ENCODE measurements around the gene RARS1. TPM values are rescaled to one million over a fixed set of nuclear protein-coding genes. Genes with fewer than 3 reads are reported as not detected.
A peak's percentile ranks its signal among the peaks of the same experiment; 100 is the strongest.
"Not testable (repeated sequence)": the region's sequence is repeated elsewhere in the genome, so short reads cannot be mapped to it uniquely, and the experiment has no call there.

The RARS1 gene
- total RNA-seq, 2 experiments from 2014 or later = 69.9 to 71.4 TPM

DNA sequence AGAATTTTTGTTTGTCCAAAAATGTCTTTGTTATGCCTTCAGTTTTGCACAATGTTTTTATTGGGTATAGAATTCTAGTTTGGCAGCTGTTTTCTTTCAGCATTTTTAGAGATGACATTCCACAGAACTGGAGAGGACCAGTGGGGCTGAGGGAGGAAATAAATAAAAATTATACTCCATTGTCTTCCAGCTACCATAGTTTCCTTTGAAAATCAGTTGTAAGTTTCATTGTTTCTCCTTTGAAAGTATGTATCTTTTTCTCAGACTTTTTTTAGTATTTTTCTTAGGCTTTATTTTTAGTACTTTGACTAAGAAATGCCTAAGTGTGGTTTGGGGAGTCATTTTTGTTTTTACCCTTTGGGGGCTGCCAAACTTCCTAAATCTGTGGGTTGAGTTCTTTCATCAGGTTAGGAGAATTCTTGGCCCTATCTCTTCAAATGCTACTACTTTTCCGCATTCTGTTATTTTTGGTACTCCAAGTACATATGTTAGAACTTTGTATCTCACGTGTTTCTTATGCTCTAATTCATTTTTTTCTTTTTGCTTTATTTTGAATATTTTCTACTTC, 27.7 kb downstream of the RARS1 start:
- no peak for ATAC-seq (ENCODE audit: low read depth)
- Mint-ChIP-seq H3K36me3 (peaks cover 68% of the 10 kb centered on the region), H3K4me3 (no peak overlapping the region), H3K9me3 (peaks cover 2% of the 10 kb centered on the region), H3K27ac (no peak overlapping the region), H3K27me3 (no peaks in the 10 kb centered on the region), H3K4me1 (no peaks in the 10 kb centered on the region)
- POLR2A ChIA-PET = no interaction called here
- DNase-seq = no peak

DNA sequence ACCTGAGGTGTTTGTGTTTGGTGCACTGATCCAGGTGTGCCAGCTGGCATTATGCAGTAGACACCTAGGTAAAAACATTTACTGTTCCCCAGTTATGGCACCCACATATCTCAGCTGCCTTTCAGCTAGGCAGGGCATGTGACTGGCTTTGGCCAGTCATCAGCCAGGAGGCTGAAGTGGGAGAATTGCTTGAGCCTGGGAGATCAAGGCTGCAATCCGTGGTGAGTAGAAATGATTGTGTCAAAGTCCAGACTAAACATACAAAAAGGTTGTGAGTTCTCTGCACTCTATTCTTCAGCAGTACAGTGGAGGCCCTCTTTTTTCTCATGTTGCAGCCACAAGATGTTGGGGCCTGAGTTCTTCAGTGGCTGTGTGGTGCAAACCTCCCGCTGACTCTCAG, 39.6 kb downstream of the RARS1 start:
- no peak overlapping the region for H3K4me3 Mint-ChIP-seq
- ATAC-seq (ENCODE audit: low read depth) (no peak), DNase-seq (no peak)
- H3K4me1 Mint-ChIP-seq = peaks cover 4% of the 10 kb centered on the region
- H3K27ac Mint-ChIP-seq = no peak overlapping the region
- POLR2A ChIA-PET = interaction anchor here (0.7 kb wide), 1 partner anchor 360 kb away, joined by 3 read pairs; no protein-coding TSS in a partner anchor
- peaks cover 6% of the 10 kb centered on the region for H3K36me3 Mint-ChIP-seq
- H3K27me3 Mint-ChIP-seq = peaks cover 26% of the 10 kb centered on the region
- H3K9me3 Mint-ChIP-seq = no peaks in the 10 kb centered on the region

DNA sequence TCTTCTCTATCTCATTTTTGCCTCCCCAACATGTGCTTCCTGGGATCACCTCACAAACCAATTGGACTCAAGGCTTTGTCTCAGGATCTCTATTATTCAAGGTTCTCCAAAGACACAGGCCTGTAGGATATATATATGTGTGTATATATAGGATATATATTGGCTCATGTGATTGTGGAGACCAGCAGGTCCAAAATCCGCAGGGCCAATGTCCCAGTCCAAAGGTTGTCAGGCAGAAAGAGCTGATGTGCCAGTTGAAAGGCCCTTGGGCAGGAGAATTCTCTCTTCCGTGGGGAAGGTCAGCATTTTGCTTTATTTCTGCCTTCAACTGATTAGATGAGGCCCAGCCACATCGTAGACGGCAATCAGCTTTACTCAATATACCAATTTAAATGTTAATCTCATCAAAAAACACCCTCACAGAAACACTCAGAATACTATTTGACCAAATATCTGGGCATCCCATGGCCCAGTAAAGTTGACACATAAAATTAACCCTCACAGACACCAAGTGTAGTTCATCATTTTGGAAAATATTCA, 41.6 kb downstream of the RARS1 start:
- peaks cover 4% of the 10 kb centered on the region for H3K4me1 Mint-ChIP-seq
- H3K9me3 Mint-ChIP-seq = no peaks in the 10 kb centered on the region
- peaks cover 38% of the 10 kb centered on the region for H3K27me3 Mint-ChIP-seq
- ATAC-seq (ENCODE audit: low read depth) (no peak), DNase-seq (no peak)
- POLR2A ChIA-PET = no interaction called here
- no peak overlapping the region for H3K4me3 Mint-ChIP-seq
- H3K27ac Mint-ChIP-seq = no peak overlapping the region
- peaks cover 4% of the 10 kb centered on the region for H3K36me3 Mint-ChIP-seq

DNA sequence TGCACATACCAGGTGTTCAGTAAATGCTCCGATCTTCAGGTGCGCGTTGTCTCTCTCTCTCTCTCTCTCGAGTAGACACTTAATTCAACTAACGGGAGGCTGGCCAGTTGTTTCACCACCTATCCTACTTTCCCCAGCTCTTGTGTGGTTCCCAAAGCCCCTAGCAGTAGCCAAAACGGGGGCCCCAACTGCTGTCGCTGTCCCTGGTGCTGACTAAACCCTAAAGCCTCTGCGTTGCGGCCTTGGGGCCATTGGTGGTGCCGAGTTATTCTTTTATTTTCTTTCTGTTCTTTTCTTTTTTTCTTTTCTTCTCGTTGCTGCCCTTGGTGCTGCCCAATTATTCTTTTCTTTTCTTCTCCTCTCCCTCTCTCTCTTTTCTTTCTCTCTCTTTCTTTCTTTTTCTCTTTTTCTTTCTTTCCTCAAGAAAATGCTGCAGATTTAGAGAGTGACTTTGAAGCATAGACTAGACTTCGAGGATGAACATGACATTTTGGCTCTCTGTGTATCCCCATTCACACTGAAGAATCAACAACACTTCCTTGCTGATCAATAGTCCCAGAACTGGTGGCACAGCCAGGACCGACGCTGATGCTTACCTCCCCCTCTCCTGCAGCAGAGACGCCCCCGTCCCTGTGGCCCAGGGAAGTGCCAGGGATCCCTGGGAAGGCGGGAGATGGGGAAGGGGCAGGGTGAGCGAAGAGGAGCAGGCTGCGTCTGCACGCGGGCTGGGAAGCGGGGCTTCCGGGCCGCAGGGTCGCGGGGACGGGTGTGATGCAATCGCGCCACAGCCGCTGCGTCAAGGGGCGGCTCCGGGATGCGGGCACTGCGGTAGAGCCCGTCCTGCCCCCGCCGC, 42.5 kb downstream of the RARS1 start, which contains the start of gene FBLL1:
Gene FBLL1 (plus strand): TSS at position 785 of the 853 bp plus-strand sequence. CDS start 200 bp downstream, outside the sequence.
- peak; percentile 57 for DNase-seq
- POLR2A ChIA-PET = no interaction called here
- peaks cover 4% of the 10 kb centered on the region for H3K4me1 Mint-ChIP-seq
- H3K27me3 Mint-ChIP-seq = peaks cover 38% of the 10 kb centered on the region
- no peaks in the 10 kb centered on the region for H3K9me3 Mint-ChIP-seq
- peak within 1 kb of the TSS; percentile 62 for H3K4me3 Mint-ChIP-seq
- no peak for ATAC-seq (ENCODE audit: low read depth)
- no peak within 1 kb of the TSS for H3K27ac Mint-ChIP-seq
- H3K36me3 Mint-ChIP-seq = no peaks in the 10 kb centered on the region

GRCh38 chr5:168529374-168530234, 43.3 kb downstream of the RARS1 start:
- H3K36me3 Mint-ChIP-seq = no peaks in the 10 kb centered on the region
- DNase-seq (no peak), ATAC-seq (ENCODE audit: low read depth) (no peak)
- POLR2A ChIA-PET = no interaction called here
- H3K27ac Mint-ChIP-seq = no peak overlapping the region
- H3K4me1 Mint-ChIP-seq = peaks cover 4% of the 10 kb centered on the region
- H3K9me3 Mint-ChIP-seq = no peaks in the 10 kb centered on the region
- peaks cover 38% of the 10 kb centered on the region for H3K27me3 Mint-ChIP-seq
- peak overlapping the region; percentile 57 for H3K4me3 Mint-ChIP-seq

DNA sequence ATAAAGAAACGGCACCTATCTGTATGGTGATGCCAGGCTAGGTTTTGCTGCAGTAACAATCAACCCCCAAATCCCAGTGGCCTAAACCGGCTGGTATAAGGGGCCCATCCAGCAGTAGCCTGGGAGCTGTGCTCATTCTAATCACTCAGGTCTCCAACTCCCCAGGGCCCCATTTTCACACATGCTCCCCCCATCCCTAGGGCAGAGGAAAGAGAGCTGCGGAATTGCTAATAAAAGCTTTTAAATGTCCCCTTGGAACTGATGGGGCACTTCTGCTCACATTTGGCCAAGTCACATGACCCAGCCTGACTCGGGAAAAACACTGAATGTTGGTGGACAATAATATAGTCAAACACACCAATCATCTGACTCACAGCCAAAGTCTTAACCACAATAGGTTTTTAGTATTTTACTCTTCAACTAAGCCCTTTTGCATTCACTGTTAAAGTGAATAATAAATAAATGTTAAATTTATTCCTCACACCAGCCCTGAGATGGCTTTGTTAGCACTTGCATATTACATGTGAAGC, 44.4 kb downstream of the RARS1 start:
- POLR2A ChIA-PET = no interaction called here

GRCh38 chr5:168531191-168531590, 44.9 kb downstream of the RARS1 start:
- Mint-ChIP-seq H3K4me1 (peaks cover 4% of the 10 kb centered on the region), H3K9me3 (no peaks in the 10 kb centered on the region), H3K36me3 (no peaks in the 10 kb centered on the region), H3K27ac (no peak overlapping the region), H3K4me3 (no peak overlapping the region), H3K27me3 (peaks cover 45% of the 10 kb centered on the region)
- ATAC-seq (ENCODE audit: low read depth) = no peak
- POLR2A ChIA-PET = no interaction called here
- no peak for DNase-seq

More for the DNA sequence above, 44.4 kb downstream of the RARS1 start:
- Mint-ChIP-seq H3K4me3 (no peak overlapping the region), H3K9me3 (no peaks in the 10 kb centered on the region), H3K4me1 (peaks cover 4% of the 10 kb centered on the region), H3K36me3 (no peaks in the 10 kb centered on the region), H3K27me3 (peaks cover 45% of the 10 kb centered on the region), H3K27ac (no peak overlapping the region)
- ATAC-seq (ENCODE audit: low read depth) (no peak), DNase-seq (no peak)

DNA sequence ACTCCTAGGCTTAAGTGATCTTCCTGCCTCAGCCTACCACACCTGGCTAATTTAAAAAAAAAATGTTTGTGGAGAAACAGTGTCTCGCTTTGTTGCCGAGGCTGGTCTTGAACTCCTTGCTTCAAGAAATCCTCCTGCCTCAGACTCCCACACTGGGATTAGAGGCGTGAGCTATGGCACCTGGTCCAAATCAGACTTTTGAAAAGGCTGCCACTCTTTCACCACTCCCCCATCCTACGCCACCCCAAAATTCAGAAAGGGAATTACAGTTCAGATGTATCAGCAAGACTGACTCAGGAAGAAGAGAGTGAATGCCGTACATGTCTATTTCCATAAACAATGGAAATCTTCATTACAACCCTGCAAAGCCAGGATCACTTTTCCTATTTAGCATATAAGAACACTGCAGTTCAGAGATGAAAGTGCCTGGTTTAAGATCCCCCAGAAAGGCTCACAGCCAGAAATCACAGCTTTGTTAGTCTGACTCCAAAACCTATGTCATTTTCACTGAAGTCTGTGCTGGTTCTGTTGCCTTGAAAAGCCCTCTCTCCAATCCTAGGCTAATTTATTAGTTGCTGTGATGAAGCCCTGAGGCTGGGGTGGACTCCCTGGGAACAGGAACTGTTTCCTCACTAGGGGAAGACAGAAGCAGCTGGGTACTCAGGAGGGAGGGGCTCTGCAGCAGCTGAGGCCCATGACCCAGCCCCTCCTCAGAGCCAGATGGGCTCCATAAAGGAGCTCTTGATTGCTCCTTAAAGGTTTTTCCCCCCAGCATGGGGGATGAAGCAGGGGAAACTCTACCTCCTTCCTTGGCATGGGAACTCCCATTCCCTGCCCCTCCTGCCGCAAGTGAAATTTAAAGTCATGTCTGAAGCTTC, 46.0 kb downstream of the RARS1 start:
- POLR2A ChIA-PET = no interaction called here
- ATAC-seq (ENCODE audit: low read depth) (no peak), DNase-seq (no peak)
- peaks cover 45% of the 10 kb centered on the region for H3K27me3 Mint-ChIP-seq
- no peak overlapping the region for H3K27ac Mint-ChIP-seq
- H3K9me3 Mint-ChIP-seq = no peaks in the 10 kb centered on the region
- H3K4me3 Mint-ChIP-seq = no peak overlapping the region
- H3K36me3 Mint-ChIP-seq = no peaks in the 10 kb centered on the region
- H3K4me1 Mint-ChIP-seq = peaks cover 4% of the 10 kb centered on the region

DNA sequence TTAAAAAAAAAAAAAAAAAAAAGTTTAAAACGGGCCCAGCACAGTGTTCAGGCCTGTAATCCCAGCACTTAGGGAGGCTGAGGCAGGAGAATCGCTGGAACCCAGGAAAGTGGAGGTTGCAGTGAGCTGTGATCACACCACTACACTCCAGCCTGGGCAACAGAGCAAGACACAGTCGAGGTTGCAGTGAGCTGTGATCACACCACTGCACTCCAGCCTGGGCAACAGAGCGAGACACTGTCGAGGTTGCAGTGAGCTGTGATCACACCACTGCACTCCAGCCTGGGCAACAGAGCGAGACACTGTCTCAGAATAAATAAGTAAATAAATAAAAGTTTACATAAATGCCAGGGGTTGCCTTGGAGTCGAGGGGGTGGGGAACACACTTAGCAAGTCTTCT, 48.1 kb downstream of the RARS1 start:
- H3K9me3 Mint-ChIP-seq; POLR2A ChIA-PET; H3K36me3 Mint-ChIP-seq; H3K4me3 Mint-ChIP-seq; H3K27ac Mint-ChIP-seq; ATAC-seq (ENCODE audit: low read depth); DNase-seq; H3K4me1 Mint-ChIP-seq: not testable (repeated sequence)
- H3K27me3 Mint-ChIP-seq = peaks cover 31% of the 10 kb centered on the region

GRCh38 chr5:168537176-168537575, 50.9 kb downstream of the RARS1 start:
- no peak for ATAC-seq (ENCODE audit: low read depth)
- Mint-ChIP-seq H3K4me1 (no peaks in the 10 kb centered on the region), H3K9me3 (no peaks in the 10 kb centered on the region)

GRCh38 chr5:168549554-168549953, 63.3 kb downstream of the RARS1 start:
- no peak for ATAC-seq (ENCODE audit: low read depth)
- H3K27me3 Mint-ChIP-seq = no peaks in the 10 kb centered on the region
- H3K4me3 Mint-ChIP-seq = no peak overlapping the region
- POLR2A ChIA-PET = no interaction called here
- H3K27ac Mint-ChIP-seq = no peak overlapping the region
- H3K36me3 Mint-ChIP-seq = peaks cover 41% of the 10 kb centered on the region
- no peak for DNase-seq
- H3K9me3 Mint-ChIP-seq = peaks cover 4% of the 10 kb centered on the region
- no peaks in the 10 kb centered on the region for H3K4me1 Mint-ChIP-seq

More at GRCh38 chr5:168537176-168537575, 50.9 kb downstream of the RARS1 start:
- Mint-ChIP-seq H3K36me3 (peaks cover 2% of the 10 kb centered on the region), H3K27me3 (peaks cover 14% of the 10 kb centered on the region), H3K4me3 (no peak overlapping the region), H3K27ac (no peak overlapping the region)
- POLR2A ChIA-PET = no interaction called here
- DNase-seq = no peak

GRCh38 chr5:168550656-168551055, 64.4 kb downstream of the RARS1 start:
- POLR2A ChIA-PET = no interaction called here
- DNase-seq (no peak), ATAC-seq (ENCODE audit: low read depth) (no peak)
- H3K27me3 Mint-ChIP-seq = no peaks in the 10 kb centered on the region
- peaks cover 4% of the 10 kb centered on the region for H3K9me3 Mint-ChIP-seq
- H3K4me1 Mint-ChIP-seq = no peaks in the 10 kb centered on the region
- H3K4me3 Mint-ChIP-seq = no peak overlapping the region
- no peak overlapping the region for H3K27ac Mint-ChIP-seq
- H3K36me3 Mint-ChIP-seq = peaks cover 41% of the 10 kb centered on the region
